PFSK-1 (cell line): Measurements from ENCODE around the gene HEATR3.

Experiments used
- POLR2AphosphoS5 ChIP-seq: IDR thresholded peaks from 2 replicates; pipeline ENCODE4 v1.6.1; 2012; ENCODE audit warnings: low read depth, mild to moderate bottlenecking, control low read depth, low read length, moderate library complexity
- SIN3A ChIP-seq: IDR thresholded peaks from 2 replicates; pipeline ENCODE4 v1.6.1; 2012; ENCODE audit warnings: mild to moderate bottlenecking, low read length, moderate library complexity, borderline replicate concordance; ENCODE audit not compliant: insufficient read depth

GRCh38 chr16:50068550-50068949 is 2.8 kb downstream of the HEATR3 start:
- TF ChIP-seq POLR2AphosphoS5 (no peak), SIN3A (no peak)
